GM12878 (cell line): ENCODE measurements around the gene COL4A4. TPM values are rescaled to one million over a fixed set of nuclear protein-coding genes. Genes with fewer than 3 reads are reported as not detected.

Experiments
- ATF2 ChIP-seq: IDR thresholded peaks from 2 replicates; pipeline ENCODE4 v1.6.1; 2012; ENCODE audit warnings: low read length, inconsistent platforms
- ETV6 ChIP-seq, 2 experiments: fragments of 450-650 bp in 1 of 2; IDR thresholded peaks in 1 of 2; conservative IDR thresholded peaks in 1 of 2; 2 replicates each; pipeline ENCODE4 v1.6.1; 2014; ENCODE audit warnings: antibody characterized with exemption in 1 of 2, borderline replicate concordance in 1 of 2, low read depth in 1 of 2, mild to moderate bottlenecking in 1 of 2, moderate library complexity in 1 of 2
- MTA2 ChIP-seq: fragments of 450-650 bp; IDR thresholded peaks from 2 replicates; pipeline ENCODE4 v1.6.1; 2016; ENCODE audit warnings: low read depth, mild to moderate bottlenecking, moderate library complexity
- NFYA ChIP-seq: IDR thresholded peaks from 2 replicates; pipeline ENCODE4 v1.6.1; 2011; ENCODE audit warnings: low read depth, mild to moderate bottlenecking, low read length, improper control_type of control experiment, borderline replicate concordance
- NKRF ChIP-seq: fragments of 450-650 bp; conservative IDR thresholded peaks from 2 replicates; pipeline ENCODE4 v1.6.1; 2017; ENCODE audit warnings: mild to moderate bottlenecking, moderate library complexity
- SMARCA5 ChIP-seq: fragments of 450-650 bp; IDR thresholded peaks from 2 replicates; pipeline ENCODE4 v1.6.1; 2017; ENCODE audit warnings: mild to moderate bottlenecking
- USF1 ChIP-seq: IDR thresholded peaks from 2 replicates; pipeline ENCODE4 v1.6.1; 2011; ENCODE audit warnings: borderline replicate concordance, low read depth, mild to moderate bottlenecking, moderate library complexity, mixed read lengths, low read length; ENCODE audit not compliant: insufficient read depth; ENCODE audit errors: extremely low read length
- ZNF24 ChIP-seq: fragments of 450-650 bp; IDR thresholded peaks from 2 replicates; pipeline ENCODE4 v1.6.1; 2017; ENCODE audit warnings: antibody characterized with exemption, mild to moderate bottlenecking
- polyA plus RNA-seq, 11 experiments: library from polyadenylated mRNA; depleted of rRNA in 4 of 11; unstranded in 6 of 11; stranded (reverse) in 5 of 11; fragments of >200 nt; fragmentation: Nextera tagmentation in 4 of 11; fragmentation: Illumina TruSeq in 1 of 11; extraction: Ambion mirVana in 4 of 11; extraction: Trizol in 1 of 11; gene quantifications; 1 replicate in 1 of 11; 2 replicates in 10 of 11; pipeline versions ENCODE4 v1.2.1 to v1.2.3, GENCODE V29; 2011 to 2016; ENCODE audit warnings: inconsistent platforms in 2 of 11, missing spikeins in 2 of 11, low read depth in 1 of 11
- total RNA-seq, 4 experiments: library from RNA; depleted of rRNA in 3 of 4; stranded (reverse); fragments of >200 nt in 3 of 4; fragmentation: Illumina TruSeq in 1 of 4; extraction: Trizol in 1 of 4; gene quantifications; 2 replicates each; pipeline versions ENCODE4 v1.2.1 to v1.2.3, GENCODE V29; 2013 to 2021

Gene COL4A4
- total and polyA plus RNA-seq, 10 of the 15 experiments (the other 5 are each of a cell fraction or from before 2014, with no cell fraction given) = 0.19 to 4.0 (median 2.1) TPM

GRCh38 chr2:226985583-226985946 is 178.4 kb downstream of the COL4A4 start (continued):
- no peak for TF ChIP-seq NFYA
- TF ChIP-seq ZNF24 = no peak
- TF ChIP-seq USF1 = no peak
- no peak for TF ChIP-seq NKRF
- TF ChIP-seq ETV6 (conservative IDR thresholded peaks at IDR 0.05 in 1 of 2, IDR thresholded peaks at IDR 0.05 in 1 of 2; ENCODE audit: borderline replicate concordance in 1 of 2, low read depth in 1 of 2) = no peak
- no peak for TF ChIP-seq ATF2
- TF ChIP-seq SMARCA5 = no peak
- no peak for TF ChIP-seq MTA2
